GM18868 (cell line): ENCODE results near the gene PLD6.
"Not testable (repeated sequence)": the region's sequence is repeated elsewhere in the genome, so short reads cannot be mapped to it uniquely, and the experiment has no call there.

Experiments used
- ATAC-seq: cut with Tn5 transposase; IDR thresholded peaks from one replicate; pipeline ENCODE4 v1.9.1; 2021; ENCODE audit warnings: mild to moderate bottlenecking, moderate library complexity; ENCODE audit not compliant: unreplicated experiment

Gene PLD6

DNA sequence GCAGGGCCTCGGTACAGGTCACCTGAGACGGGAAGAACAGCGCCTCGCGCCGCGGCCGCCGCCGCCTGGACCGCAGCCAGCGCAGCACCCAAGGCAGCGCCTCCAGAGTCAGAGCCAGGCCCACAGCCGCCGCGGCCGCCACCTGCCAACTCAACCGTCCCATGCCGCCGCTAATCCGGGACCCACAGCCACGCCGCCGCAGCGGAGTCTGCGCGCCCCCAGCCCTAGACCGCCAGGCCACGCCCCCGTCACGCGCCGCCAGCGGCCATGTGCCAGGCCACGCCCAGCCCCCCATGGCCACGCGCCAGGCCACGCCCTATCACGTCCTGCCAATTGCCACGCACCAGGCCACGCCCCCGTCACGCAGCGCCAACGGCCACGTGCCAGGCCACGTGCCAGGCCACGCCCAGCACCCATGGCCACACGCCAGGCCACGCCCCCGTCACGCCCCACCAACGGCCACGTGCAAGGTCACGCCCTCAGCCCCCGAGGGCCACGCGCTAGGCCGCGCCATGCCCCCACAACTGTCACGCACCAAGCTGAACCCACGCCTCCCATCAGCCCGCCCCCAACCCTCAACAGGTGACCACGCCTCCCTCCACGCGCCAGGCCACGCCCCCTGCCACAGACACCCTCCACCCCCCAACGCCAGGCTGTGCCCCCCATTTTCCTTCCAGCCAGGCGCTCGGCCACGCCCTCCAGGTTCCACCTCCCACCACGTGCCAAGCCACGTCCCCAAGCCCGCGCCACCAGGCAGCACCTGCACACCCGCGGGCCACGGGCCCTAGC lies at the start of gene PLD6:
Gene PLD6, minus strand, starts transcription at position 210 of the 789 bp plus-strand sequence. Its CDS starts 47 bp downstream, at position 163.
- peak; percentile 54 for ATAC-seq

GRCh38 chr17:17255689-17256088 lies 49.6 kb upstream of the PLD6 start:
- ATAC-seq, result not testable (repeated sequence)

DNA sequence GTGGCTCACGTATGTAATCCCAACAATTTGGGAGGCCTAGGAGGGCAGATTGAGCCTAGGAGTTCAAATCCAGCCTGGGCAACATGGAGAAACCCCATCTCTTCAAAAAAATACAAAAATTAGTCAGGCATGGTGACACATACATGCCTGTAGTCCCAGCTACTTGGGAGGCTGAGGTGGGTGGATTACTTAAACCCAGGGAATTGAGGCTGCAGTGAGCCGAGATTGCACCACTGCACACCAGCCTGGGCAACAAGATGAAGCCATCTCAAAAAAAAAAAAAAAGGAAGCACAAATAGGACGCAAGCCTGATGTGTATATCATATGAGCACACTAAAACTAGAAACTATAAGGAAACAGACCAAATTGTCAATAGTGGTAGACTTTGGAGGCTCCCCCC lies 47.9 kb upstream of the PLD6 start:
- ATAC-seq, result no peak

DNA sequence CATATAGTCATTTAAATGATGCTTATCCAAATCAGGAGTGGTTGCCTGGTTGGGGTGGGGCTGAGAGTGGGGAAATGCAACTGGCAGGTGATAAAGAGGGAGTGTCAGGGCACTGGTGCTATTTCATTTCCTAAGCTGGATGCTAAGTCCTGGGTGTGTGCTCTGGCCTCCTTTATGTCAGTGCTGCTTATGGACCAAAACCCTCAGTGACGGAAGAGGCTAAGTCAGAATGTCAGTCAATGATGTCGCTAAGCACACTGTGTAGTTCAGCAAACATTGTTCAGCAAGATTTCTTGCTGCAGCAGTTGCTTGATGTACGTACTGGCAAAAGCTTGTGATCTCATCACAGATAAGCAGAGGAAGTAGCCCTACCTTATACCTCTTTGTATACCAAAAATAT lies 47.3 kb upstream of the PLD6 start:
- no peak for ATAC-seq

DNA sequence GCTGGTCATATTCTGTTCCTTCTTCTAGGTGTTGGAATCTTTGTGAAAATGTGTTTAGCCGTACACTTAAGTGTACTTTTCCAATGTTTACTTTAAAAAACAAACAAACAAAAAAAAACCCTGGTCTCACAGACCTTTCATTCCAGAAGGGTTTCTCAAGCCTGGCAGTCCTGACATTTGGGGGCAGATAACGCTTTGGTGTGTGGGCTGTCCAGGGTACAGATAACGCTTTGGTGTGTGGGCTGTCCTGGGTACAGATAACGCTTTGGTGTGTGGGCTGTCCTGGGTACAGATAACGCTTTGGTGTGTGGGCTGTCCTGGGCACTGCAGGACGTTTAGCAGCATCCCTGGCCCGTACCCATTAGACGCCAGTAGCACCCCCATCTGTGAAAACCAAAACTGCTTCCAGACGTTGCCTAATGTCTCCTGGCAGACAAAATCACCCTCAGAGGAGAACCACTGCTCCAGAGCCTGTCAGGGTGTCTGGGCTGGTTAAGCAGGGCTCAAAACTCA lies 46.1 kb upstream of the PLD6 start:
- ATAC-seq, result no peak

DNA sequence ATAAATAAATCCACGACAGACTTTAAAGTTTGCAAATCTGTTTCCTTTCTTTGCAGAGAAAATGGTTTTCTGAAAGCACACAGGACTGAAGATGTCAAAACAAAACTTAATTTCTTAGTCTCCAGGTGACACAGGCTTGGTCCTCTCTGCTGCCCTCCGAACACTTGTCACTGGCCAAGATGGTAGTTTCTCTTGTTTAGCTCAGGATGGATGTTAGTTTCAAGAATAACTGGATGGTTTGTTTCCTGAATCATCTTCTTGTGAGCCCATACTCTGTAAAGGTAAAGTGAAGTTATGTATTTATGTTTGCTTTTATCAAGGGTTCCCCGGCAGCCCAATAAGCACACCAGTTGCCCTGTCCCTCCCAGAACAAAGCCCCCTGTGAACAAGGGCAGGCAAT lies 40.7 kb upstream of the PLD6 start:
- no peak for ATAC-seq

GRCh38 chr17:17243163-17243562 lies 37.0 kb upstream of the PLD6 start:
- no peak for ATAC-seq

- ATAC-seq, result no peak
These were observed 36.1 kb upstream of the PLD6 start for GRCh38 chr17:17242246-17242645.

DNA sequence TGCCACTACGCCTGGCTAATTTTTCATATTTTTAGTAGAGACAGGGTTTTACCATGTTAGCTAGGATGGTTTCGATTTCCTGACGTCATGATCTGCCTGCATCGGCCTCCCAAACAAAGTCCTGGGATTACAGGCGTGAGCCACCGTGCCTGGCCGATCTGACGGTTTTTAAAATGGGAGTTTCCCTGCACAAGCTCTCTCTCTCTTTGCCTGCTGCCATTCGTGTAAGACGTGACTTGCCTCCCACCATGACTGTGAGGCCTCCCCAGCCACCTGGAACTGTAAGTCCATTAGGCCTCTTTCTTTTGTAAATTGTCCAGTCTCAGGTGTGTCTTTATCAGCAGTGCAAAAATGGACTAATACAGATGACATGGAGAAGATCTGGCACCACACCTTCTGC lies 35.5 kb upstream of the PLD6 start:
- no peak for ATAC-seq

- no peak for ATAC-seq
These were observed 33.7 kb upstream of the PLD6 start for GRCh38 chr17:17239832-17240231.

DNA sequence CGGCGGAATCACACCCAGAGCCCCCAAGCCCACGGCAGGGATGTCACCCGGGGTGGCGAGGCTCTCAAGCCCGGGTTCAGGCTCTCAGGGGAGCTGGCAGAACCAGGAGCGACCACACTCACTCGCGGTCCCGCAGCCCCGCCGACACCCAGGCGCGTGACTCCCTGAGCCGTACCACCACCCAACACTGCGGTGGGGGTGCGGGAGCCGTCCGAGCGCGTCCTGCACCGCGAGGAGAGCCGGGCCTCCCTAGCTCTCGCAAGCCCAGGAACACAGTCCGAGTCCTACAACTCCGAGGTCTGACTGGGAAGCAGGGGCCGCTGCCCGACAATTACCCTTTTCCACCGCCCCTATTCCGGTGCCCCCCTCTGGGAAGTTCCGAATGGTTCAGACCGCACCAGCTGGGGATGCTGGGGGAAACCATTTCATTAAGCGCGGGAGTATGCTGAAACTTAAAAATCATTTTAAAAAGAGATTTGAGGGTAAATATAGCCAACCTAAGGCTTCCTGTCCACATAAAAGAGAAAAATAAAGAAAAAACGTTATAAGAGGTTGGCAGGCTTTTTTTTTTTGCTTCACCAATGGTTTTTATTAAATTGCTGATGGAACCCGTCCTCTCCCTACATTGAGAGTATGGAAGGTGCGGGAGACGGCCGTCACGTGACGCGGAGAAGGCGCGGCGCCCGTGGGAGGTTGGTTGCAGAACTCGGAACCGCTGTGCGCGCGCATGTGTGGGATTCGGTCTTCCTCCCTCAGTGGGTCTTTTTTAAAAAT lies 31.1 kb upstream of the PLD6 start, which contains the start of gene FLCN:
Gene FLCN, minus strand, starts transcription at position 143 of the 774 bp plus-strand sequence. CDS start 9,031 bp downstream, outside the sequence.
- peak; percentile 88 for ATAC-seq

DNA sequence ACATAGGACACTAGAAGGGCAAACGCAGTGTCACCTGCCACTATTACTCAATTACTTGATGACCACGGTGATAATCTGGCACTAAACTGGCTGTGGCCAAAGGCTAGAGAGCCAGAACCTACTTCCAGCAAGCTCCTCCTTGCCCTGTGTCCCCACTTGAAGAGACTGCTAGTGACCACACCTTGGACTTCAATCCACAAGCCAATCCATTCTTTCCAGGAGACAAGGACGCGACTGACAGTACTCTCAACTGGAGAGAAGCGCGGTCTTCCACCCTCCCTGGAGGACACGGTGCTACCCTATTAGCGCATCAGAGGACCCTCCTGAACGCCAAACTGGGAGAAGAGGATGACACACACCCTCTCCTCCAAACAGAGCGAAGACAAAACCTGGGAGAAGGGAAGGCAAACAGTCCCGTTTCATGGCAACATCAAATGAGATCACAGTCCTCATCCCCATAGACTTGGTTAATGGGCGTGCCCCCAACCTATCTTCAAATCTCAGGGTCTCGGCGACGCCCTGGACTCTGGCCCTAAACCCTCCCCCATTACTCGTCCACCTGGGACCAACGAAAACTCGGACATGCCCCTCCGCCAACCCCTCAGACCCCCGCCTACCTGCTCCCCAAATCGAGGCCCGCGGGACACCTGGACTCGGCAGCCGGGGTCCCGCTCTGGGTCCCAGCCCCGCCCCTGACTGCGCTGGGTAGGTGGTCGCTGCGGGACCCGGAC lies 30.3 kb upstream of the PLD6 start:
- peak; percentile 22 for ATAC-seq

DNA sequence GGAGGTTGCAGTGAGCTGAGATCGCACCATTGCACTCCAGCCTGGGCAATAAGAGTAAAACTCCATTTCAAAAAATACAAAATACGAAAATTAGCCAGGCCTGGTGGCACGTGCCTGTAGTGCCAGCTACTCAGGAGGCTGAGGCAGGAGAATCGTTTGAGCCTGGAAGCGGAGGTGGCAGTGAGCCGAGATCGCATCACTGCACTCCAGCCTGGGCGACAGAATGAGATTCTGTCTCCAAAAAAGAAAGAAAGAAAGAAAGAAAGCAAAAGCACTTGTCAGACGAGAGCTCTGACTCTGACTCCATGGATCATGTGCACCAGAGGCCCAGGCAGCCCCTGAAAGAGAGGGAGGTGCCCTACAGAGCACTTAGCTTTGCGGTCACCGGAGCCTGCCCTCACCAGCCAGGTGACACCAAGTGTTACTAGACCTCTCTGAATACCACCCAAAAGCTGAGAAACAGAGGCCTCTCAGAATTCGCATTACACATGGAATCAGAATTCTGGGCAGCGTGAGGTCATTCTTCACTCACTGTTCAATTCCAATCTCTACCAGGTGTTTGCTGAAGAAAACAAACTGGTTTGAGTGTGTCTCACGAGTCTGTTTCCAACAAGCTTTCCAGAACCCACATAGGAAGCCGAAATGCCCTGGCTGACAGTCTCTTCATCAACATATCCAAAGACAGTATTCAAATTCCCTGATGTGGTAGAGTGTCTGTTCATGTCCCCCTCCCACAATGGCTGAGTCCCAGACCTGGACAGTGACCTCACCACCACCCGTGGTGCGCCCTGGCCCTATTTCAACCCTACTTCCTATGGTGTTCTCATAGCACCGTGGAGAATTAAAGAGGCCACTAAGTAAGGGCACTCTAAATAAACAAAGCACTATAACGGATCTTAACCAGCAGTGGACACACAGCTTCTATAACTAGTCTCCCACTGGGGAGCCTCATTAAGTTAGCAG lies 29.4 kb upstream of the PLD6 start:
- no peak for ATAC-seq

GRCh38 chr17:17232303-17232621 lies 26.1 kb upstream of the PLD6 start:
- ATAC-seq, result no peak

DNA sequence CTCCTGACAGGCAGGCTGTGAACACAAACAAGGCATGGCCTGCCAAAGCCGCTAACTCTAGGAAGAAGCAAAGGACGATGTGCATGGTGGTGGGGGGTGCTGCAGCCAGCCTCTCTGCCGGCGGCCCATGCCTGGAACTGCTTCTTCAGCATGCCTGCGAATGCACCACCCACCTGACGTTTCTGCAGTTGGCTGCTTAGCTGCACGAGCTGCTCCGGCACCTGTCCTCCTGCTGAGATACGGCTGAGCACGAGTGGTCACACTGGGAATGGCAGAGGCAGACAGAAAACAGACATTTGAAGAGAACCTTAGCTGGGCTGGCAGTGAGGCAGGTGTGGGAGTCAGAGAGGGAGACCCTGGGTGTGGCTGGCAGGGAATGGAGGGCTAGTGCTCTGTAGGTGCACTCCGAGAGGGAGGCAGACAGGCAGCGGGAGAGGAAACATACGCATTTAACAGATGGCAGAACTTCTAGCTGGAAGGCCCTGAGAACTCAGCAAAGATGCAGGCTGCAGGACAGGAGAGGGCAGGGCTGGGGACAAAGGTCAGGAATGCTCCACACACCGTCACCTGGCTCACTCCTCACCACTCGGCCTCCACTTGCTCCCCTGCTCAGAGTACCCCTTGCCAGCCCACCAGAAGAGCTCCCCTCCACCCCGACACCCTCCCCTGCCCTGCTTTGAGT lies 25.6 kb upstream of the PLD6 start:
- ATAC-seq, result no peak

GRCh38 chr17:17229416-17230384 lies 23.6 kb upstream of the PLD6 start:
- ATAC-seq, result no peak

DNA sequence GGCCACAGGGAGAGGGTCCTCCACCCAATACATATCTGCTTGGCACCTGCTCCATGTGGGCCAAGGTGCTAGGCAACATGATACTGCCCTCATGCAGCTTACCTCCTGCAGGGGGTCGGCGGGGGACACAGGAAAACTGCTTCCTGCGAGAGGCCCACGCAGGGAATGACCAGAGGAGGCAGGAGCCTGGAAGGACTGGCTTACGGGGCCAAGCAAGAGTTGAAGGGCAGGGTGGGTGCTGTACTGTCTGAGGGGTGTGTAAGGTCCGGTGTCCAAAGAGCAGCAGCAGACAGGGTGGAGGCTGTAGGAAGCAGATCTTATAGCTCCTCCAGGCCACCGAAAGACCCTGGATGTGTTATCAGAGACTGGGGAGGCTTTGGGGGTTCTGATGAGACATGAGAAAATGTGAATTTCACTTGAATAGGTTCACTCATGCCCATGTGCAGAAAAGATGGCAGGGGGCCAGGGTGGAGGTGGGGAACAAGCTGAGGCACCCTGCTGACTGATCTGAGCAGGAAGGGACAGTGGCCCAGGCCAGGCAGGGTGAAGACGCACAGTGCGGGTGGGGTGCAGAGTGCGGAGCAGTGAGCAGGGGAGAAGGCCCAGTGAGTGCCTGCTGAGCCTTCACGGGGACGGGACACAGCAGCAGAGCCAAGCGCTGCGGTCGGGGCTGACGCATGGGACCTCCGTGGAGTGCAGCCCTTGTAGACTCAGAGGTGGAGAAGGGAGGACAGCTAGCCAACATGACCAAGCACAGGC lies 22.6 kb upstream of the PLD6 start:
- no peak for ATAC-seq
